C4-2B (cell line): ENCODE results near the gene GNS.
"Not testable (repeated sequence)": the region's sequence is repeated elsewhere in the genome, so short reads cannot be mapped to it uniquely, and the experiment has no call there.

ENCODE experiments used
- H3K27ac ChIP-seq: fragments of 450-650 bp; 2 replicates; pipeline ENCODE4 v1.5.1; 2017
- CTCF ChIP-seq: fragments of 450-650 bp; conservative IDR thresholded peaks from 2 replicates; pipeline ENCODE4 v1.5.1; 2017; ENCODE audit warnings: mild to moderate bottlenecking
- ZFX ChIP-seq: fragments of 450-650 bp; IDR thresholded peaks from 2 replicates; pipeline ENCODE4 v1.6.1; 2017

GNS gene

DNA sequence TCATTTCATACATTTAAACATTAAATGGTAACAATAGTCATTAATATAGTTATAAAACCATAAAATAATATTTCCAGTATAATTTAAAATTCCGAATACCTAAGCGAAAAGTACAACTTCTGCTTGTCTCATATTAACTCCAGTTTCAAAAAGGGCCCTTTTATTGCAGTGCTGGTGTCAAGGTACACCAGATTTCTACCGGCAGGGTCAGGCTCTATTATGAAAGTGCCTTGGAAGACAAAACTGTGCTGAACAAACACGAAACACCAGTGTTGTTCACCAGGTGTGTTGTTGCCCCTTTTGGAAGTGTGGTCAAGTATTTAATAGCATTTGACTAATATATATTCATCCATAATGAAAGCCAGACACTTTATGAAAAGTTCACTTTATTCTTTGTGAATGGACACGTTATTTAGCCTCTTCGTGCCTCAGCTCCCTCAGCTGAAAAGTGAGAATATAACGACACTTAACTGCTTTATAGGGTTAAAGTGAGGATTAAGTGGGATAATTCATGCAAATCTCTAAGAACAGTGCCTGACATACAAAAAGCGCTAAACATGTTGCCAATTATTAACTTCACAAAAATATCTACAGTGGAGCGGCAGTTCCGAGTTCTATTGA lies 20.3 kb upstream of the GNS start:
- no peak overlapping the region for H3K27ac ChIP-seq

GRCh38 chr12:64775147-64775736 lies 16.0 kb upstream of the GNS start:
- not testable (repeated sequence) for H3K27ac ChIP-seq

More for the DNA sequence above, 20.3 kb upstream of the GNS start:
- TF ChIP-seq ZFX (no peak), CTCF (no peak)

DNA sequence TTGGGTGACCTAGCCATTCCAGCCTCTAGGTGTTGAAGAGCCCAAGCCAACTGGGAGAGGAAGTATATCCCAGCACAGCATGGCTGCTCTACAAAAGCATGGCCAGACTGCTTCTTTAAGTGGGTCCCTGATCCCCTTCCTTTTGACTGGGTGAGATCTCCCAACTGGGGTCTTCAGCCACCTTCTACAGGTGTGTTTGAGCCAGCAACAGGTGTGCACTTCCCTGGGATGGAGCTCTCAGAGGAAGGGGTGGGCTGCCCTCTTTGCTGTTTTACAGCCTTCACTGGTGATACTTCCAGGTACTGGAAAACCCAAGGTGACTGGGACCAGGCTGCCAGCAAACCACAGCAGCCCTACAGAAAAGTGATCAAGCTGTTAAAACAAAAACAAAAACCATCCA lies 14.2 kb upstream of the GNS start:
- no peak overlapping the region for H3K27ac ChIP-seq
- TF ChIP-seq ZFX (no peak), CTCF (no peak)

- TF ChIP-seq CTCF, result no peak
- TF ChIP-seq ZFX, result no peak
- H3K27ac ChIP-seq, result no peak overlapping the region
These were observed 8.3 kb upstream of the GNS start for GRCh38 chr12:64767495-64767894.

DNA sequence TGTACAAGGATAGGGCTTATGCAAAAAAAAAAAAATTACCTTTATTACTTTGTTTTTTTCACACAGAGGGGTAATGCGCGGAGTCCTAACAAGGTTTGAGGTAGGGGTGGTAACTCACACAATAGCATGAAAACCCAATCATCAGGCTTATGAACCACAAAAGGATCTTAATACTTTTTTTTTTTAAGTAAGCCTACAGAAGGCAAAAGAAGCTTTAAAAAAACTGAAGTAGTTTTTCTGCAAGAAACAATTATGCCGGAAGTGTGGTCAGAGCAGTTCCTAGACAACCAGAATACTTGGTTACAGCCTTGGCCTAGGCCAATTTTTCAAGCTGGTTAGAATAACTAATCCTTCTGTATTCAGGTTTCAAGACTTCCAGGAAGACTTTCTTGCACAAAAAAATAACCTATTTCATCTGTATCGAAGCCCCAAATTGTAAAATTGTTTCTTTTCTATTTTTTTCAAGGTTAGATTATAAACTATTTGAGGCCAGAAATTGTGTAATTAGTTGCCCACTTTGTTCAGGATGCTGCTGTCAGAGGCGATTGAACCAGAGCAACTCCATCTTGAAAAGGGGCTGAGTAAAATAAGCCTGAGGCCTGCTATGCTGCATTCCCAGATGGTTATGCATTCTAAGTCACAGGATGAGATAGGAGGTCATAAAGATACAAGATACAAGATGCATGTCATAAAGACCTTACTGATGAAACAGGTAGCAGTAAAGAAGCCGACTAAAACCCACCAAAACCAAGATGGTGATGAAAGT lies 1.8 kb upstream of the GNS start:
- TF ChIP-seq CTCF (no peak), ZFX (no peak)
- no peak overlapping the region for H3K27ac ChIP-seq

DNA sequence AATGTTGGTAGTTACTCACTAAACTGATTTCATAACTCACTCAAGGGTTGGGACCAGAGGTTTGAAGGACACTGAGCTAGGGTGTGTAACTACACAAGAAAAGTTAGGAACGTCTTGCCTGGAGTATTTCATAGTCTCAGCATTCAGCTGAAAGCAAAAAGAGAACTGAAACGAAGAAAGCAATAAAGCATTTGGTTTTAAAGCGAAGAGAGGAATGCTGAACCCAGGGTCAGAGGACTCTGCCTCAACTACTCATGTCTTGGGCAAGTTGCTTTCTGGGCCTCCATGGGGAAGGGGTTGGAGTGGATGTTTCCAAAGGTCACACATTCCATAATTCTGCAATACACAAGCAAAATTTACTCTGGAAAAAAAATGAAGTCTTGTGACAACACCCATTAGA lies 1.4 kb downstream of the GNS start:
- TF ChIP-seq CTCF, result no peak
- no peak for TF ChIP-seq ZFX
- H3K27ac ChIP-seq, result no peak overlapping the region

DNA sequence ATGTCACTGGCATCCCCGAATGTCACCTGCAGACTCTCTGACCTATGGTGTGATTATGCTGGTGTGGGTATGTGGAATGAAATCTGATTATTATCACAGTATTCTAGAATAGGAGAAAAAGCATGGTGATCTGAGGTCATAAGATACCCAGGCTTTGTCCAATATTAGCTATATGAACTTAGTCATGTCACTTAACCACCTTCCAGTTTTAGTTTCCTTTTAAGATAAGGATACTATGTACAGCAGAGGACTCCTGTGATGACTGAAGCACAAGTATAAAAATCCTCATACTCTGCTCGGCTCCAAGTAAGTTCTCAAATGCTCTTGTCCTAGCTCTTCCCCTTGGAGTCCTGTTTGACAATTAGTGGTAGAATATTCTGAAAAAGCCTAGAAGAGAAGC lies 2.8 kb downstream of the GNS start:
- H3K27ac ChIP-seq, result no peak overlapping the region
- no peak for TF ChIP-seq ZFX
- no peak for TF ChIP-seq CTCF
